Measurements from ENCODE around the gene ELAC2.
A peak's percentile ranks its signal among the peaks of the same experiment; 100 is the strongest.

The ELAC2 gene

DNA sequence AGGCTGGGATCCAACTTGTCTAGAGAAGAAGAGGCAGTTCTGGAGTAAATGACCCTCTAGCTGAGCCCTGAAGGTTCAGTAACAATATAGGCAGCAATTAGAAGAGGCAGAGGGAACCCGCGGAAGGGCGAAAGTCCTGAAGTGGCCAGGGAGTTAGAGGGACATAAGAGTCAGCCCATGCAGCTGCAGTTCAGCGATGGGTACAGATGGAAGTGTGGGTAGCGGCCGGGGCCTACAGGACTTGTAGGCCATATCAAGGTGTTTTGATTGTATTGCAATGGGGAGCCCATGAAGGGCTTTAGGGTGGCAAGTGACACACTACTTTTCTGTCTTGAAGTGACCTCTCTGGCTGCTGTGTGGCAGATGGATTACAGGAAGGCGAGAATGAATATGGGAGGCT lies 3.0 kb downstream of the ELAC2 start:
- no peak for DNase-seq

DNA sequence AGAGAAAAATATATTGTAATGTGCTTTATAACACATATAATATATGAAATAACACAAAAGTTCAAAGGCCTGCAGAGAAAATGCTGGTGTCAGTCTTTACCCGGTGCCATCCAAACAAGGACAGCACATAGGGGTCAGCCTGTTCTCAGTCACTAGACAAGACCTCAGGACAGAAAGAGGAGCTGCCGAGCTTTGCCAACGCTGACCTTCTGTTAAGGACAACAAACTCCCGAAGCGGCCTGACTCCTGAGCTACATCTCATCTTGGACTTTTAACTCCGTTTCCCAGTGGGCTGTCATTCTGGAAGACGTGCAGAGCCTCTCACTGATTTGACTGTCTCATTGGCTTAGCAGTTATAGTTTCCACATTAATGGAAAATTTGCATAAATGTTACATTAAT lies 6.9 kb downstream of the ELAC2 start:
- DNase-seq, result no peak

GRCh38 chr17:13008461-13008860 lies 9.4 kb downstream of the ELAC2 start:
- DNase-seq, result no peak

DNA sequence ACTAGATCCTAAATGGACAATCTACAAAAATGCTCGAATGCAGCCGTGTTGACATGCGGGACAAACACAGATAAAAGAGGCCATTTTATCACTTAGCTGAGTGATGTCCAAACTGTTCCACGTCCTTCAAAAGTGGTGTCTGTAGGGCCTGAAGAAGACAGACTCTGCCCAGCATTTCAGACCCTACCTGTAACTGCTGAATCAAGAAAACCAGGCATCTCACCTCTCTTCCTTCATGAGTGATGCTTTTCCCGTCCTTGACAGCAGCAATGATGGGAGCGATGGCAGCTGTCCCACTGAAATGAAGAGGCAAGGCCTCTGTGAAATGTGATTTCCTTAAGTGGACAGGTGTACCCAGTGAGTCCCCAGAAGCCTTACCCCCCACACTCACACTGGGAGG lies 12.3 kb downstream of the ELAC2 start:
- no peak for DNase-seq

DNA sequence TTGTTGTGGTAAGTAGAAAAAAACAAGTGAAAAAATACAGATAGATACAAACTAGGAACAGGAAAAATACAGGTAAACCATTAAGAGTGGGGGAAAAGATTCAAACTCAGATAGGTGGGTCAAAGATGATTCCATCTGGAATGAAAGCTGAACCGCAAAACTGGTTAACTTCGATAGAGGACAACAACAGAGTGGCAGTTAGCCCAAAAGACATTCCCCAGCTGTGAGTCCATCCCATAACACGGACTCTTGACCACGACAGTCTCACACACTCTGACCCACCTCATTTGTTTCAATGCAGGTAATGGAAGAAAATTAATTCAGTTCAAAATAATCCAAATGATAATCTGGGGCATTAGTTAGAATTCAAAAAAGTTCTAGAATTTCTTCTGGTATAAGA lies 13.5 kb downstream of the ELAC2 start:
- DNase-seq, result no peak

DNA sequence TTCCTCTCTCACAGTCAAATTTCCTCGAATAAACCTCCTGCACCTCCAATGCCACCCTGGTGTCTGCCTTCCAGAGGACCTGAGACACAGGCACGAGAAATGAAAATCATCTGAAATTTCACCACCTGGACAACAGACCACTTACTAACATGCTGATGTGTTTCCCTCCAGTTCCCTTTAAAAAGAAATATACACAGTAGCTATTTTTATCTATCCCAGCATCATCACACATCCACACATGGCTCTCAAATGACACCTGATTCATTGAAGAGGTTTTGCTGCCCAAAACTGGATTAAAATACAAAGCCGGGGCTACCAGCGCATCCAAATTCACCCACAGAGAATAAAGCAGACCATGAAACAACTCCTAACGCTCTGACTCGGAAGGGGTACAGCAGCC lies 13.9 kb downstream of the ELAC2 start:
- no peak for DNase-seq

GRCh38 chr17:13003454-13003851 lies 14.4 kb downstream of the ELAC2 start:
- DNase-seq, result no peak

- peak in 1 of 2 experiments; percentile 57 for DNase-seq
Measured at GRCh38 chr17:13002761-13003453, 14.9 kb downstream of the ELAC2 start.

GRCh38 chr17:13001991-13002615 lies 15.7 kb downstream of the ELAC2 start:
- no peak for DNase-seq

- DNase-seq, result no peak
Measured at GRCh38 chr17:13000561-13000960, 17.3 kb downstream of the ELAC2 start.

DNA sequence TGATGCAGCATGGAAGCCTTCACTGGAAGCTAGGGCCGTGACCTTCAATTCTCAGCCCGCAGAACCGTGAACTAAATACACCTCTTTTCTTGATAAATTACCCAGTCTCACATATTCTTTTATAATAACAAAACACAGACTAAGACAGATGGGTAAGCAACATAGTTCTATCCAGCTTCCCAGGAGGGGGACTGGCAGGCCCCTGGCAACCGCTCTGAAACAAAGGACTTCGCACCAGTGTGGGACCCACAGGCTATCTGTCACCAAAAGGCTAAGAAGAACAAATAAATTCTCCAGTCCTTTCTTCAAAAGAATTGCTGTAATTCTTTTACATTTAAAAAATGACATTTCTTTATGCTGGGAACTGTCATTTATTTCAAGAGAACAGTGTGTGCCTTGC lies 19.0 kb downstream of the ELAC2 start:
- no peak for DNase-seq

- DNase-seq, result no peak
Measured at GRCh38 chr17:12998461-12998860, 19.4 kb downstream of the ELAC2 start.

DNA sequence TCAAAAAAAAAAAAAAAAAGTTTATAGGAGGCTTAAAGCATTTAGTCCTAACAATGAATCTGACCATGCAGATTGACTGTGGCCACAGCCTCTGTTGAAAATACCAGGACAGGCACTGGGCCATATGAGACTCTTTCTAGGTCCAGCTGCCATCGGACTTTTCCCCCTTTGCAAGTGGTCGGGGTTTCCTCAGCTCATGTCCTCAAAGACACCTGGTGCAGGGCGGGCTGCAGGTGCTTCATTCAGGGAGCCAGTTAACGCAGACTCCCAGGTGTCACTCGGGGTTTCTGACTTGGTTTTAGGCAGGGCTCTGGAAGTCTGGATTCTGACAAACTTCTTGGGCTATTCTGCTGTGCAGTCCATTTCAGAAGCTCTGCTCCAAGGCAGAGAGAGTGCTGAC lies 20.9 kb downstream of the ELAC2 start:
- no peak for DNase-seq

DNA sequence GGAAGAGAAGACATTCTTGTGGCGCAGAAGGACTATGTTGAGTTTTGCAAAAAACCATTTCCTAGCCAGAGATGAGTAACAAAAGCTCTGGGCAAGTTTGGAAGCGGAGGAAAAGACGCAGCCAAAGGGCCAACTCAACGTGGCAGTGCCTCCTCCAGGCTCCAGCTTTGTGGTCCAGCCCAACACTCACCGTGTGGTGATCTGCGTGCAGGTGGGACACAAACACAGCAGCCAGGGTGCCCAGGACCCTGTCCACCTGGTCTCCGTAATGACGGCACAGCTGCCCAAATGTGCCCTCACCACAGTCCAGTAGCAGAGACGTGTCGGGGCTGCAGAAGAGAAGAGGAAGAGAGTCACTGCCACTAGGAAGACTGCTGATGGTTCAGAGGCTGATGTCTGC lies 21.5 kb downstream of the ELAC2 start:
- no peak for DNase-seq

DNA sequence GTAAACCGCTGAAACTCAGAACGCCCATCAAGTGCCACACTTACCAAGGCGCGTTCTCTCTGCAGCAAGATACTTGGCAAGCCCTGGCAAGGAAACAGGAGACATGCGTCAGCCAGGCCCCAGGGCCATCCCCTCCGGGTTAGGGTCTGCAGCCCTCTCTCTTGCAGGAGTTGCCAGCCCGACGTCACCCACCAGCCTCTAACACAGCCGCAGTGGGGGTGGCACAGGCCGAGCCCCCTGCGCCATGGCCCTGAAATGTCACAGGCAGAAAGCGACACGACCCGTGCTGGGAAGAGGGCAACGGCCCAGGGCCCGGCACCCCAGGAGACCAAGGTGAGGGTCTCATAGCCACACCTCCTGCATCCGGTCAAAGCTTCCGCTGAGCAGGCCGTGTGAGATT lies 21.9 kb downstream of the ELAC2 start:
- no peak for DNase-seq

DNA sequence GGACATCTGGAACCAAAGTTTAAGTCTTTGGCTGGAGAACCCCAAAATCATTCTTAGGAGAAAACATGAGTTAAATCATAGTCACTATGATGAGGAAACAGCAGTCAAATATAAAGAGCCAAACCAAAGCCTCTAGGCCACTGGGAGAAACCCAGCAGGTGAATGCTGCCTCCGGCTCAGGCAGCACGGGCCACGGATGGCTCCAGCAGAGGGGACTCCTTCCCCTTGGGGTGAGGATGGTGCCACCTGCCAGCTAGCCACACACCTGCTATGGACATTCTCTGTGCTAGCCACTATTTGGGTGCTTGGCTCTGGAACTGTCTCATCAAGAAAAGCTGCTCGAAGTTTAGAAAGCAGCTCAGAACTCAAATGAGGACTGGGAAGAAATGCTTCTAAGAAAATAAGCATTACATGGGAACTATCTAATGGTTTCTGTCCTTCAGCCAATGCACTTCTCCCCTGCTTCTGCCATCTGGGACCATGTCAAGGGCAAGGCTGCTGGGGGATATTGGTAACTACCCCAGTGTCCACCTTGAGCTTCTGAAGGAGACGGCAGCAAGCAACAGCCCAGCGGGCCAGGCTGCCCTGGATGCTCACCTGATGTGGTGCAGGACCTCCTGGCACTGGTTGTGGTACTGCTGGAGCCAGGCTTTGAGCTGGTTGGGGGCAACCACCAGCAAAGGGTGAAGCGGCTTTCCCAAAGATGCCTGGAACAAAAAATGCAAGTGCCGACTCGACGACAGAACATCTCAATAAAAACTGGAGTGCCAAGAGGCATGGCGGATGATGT lies 22.5 kb downstream of the ELAC2 start:
- no peak for DNase-seq

DNA sequence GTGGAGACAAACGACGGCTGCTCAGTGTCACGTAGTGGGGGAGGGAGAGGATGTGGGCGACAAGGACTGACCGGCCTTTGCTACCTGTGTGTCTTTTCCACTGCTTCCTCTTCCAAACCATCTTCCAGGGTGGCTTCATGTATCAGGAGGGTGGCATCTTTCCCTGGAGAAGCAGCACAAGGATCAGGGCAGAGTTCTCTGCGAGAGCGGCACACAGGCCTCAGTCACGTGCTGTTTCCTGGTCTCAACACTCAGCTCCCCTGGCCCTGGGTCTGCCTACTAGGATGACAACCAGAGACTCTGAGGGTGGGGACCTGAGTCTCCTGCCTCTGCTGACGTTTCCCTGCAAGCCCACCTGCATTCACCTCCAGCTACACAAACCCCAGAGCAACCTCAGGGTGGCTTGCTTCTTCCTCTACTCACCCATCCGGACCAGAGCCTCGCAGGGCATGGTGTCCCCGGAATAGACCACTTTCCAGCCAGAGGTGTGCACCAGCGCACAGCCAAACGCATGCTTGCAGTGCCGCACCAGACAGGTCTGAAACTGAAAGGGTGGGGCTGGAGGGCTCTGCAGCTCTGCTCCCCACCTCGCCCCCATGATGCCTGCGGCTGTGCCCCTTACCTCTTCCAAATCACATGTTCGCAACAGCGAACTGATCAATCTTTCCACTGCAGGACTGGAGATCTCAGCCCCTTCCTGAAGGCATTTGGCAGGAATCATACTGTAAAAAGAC lies 23.3 kb downstream of the ELAC2 start:
- DNase-seq, result no peak

- no peak for DNase-seq
Measured at GRCh38 chr17:12993631-12994030, 24.2 kb downstream of the ELAC2 start.

GRCh38 chr17:12992676-12993075 lies 25.2 kb downstream of the ELAC2 start:
- no peak for DNase-seq

DNA sequence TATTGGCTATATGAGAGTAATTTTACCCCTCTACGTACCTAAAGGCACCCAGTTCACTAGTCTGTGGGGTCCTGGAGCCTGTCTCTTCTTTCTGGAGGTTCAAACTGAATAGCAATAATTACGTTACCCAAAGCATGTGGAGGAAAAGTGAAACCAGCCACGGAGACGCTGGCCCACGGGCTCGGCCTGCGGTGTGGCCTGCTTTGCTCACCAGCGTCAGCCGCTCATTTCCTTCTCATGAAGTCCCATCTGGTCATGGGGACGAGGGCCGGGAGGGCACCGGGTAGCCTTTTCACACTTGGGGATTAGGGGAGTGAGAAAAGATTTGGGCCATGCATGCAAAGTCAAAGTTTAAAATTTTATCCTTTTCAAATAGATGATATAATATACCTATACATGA lies 26.9 kb downstream of the ELAC2 start:
- DNase-seq, result no peak

- no peak for DNase-seq
Measured at GRCh38 chr17:12990041-12990808, 27.6 kb downstream of the ELAC2 start.

GRCh38 chr17:12987120-12987519 lies 30.7 kb downstream of the ELAC2 start:
- no peak for DNase-seq
